Panc1 (cell line): ENCODE data around the gene NKRF. TPM values are rescaled to one million over a fixed set of nuclear protein-coding genes. Genes with fewer than 3 reads are reported as not detected.

ENCODE experiments used
- ATAC-seq: fragments of 200-7000 bp; cut with Tn5 transposase; 2 replicates; pipeline ENCODE4 v1.9.1; 2020; ENCODE audit warnings: mild to moderate bottlenecking, moderate library complexity
- BruUV-seq: library from RNA; stranded (reverse); fragments of 400-500 nt; replicated peaks from 2 replicates; lab custom pipeline; 2021; lab: Mats Ljungman, UMichigan
- CTCF ChIA-PET: fragments of 300-600 bp; sonication (Branson Sonifier 250); formaldehyde crosslinking; loops from one replicate; lab custom pipeline; 2022; ENCODE audit warnings: antibody characterized with exemption; lab: Charles Lee
- POLR2A ChIA-PET: fragments of 300-600 bp; sonication (Branson Sonifier 250); formaldehyde crosslinking; loops from one replicate; lab custom pipeline; 2022; ENCODE audit warnings: antibody characterized with exemption; lab: Charles Lee
- DNase-seq: peaks from one replicate; pipeline ENCODE4 v3.0.0-alpha.2; 2010; ENCODE audit warnings: low read depth, low spot score
- H3K27ac ChIP-seq: 2 replicates; pipeline ENCODE4 v1.5.1; 2011; ENCODE audit warnings: mild to moderate bottlenecking, low read length, inconsistent platforms
- H3K27me3 ChIP-seq: fragments of 200-500 bp; sonication (Bioruptor generic); 2 replicates; pipeline ENCODE4 v1.6.0; 2014; ENCODE audit warnings: low read length, inconsistent platforms; ENCODE audit not compliant: control insufficient read depth, insufficient read depth
- H3K36me3 ChIP-seq: fragments of 200-500 bp; sonication (Bioruptor generic); 2 replicates; pipeline ENCODE4 v1.5.1; 2014; ENCODE audit warnings: inconsistent platforms, mild to moderate bottlenecking, low read length, moderate library complexity; ENCODE audit not compliant: control insufficient read depth, insufficient read depth
- H3K4me1 ChIP-seq: 2 replicates; pipeline ENCODE4 v1.5.1; 2011; ENCODE audit warnings: inconsistent platforms, mild to moderate bottlenecking, low read length, moderate library complexity; ENCODE audit not compliant: control insufficient read depth, insufficient read depth
- H3K4me3 ChIP-seq, 2 experiments: 2 replicates each; pipeline ENCODE4 v1.5.1; 2011 to 2012; ENCODE audit warnings: low read depth in 2 of 2, low read length in 2 of 2, mild to moderate bottlenecking in 2 of 2, inconsistent platforms in 1 of 2, moderate library complexity in 1 of 2
- H3K9me3 ChIP-seq: fragments of 200-500 bp; sonication (Bioruptor generic); 2 replicates; pipeline ENCODE4 v1.5.1; 2014; ENCODE audit warnings: low read depth, mild to moderate bottlenecking, inconsistent platforms, low read length, moderate library complexity; ENCODE audit not compliant: control insufficient read depth, insufficient read depth
- CTCF ChIP-seq: fragments of 450-650 bp; IDR thresholded peaks from 2 replicates; pipeline ENCODE4 v1.5.1; 2017; ENCODE audit warnings: mild to moderate bottlenecking
- POLR2AphosphoS5 ChIP-seq: IDR thresholded peaks from 2 replicates; pipeline ENCODE4 v1.6.1; 2012; ENCODE audit warnings: mild to moderate bottlenecking, low read depth, low read length, moderate library complexity
- REST ChIP-seq, 2 experiments: IDR thresholded peaks; 2 replicates each; pipeline ENCODE4 v1.6.1; 2011 to 2012; ENCODE audit warnings: low read depth in 2 of 2, control low read depth in 1 of 2, low read length in 1 of 2, mild to moderate bottlenecking in 1 of 2, moderate library complexity in 1 of 2; ENCODE audit not compliant: insufficient read depth in 1 of 2
- SIN3A ChIP-seq: IDR thresholded peaks from 2 replicates; pipeline ENCODE4 v1.6.1; 2012; ENCODE audit warnings: low read depth, mild to moderate bottlenecking, low read length, moderate library complexity, borderline replicate concordance; ENCODE audit not compliant: insufficient read depth
- TCF7L2 ChIP-seq: IDR thresholded peaks from 2 replicates; pipeline ENCODE4 v1.6.1; 2011; ENCODE audit warnings: mild to moderate bottlenecking, low read depth, low read length, inconsistent platforms
- in situ Hi-C: cut with HindIII; loops from 2 replicates; pipeline ENCODE4 v1.10.0; 2016; ENCODE audit warnings: low sequenced_read_pairs, low pct_unique_long_range_greater_than_20kb
- intact Hi-C: fragments of 100-400 bp; cut with micrococcal nuclease; formaldehyde crosslinking; loops from one replicate; pipeline ENCODE4 v1.10.0; 2022; ENCODE audit not compliant: unreplicated experiment
- total RNA-seq: library from RNA; stranded (reverse); gene quantifications from one replicate; pipeline ENCODE4 v1.2.1, GENCODE V29; 2021; ENCODE audit not compliant: unreplicated experiment

The NKRF gene
- total RNA-seq, 1 experiment from 2014 or later, result 25.5 TPM

- ATAC-seq, result no peak
- BruUV-seq, result no TSS peak
Observed at GRCh38 chrX:119607018-119607389, 780 bp upstream of the NKRF start.

More at GRCh38 chrX:119607018-119607389, 780 bp upstream of the NKRF start:
- Histone ChIP-seq H3K9me3 (no peaks in the 10 kb centered on the region), H3K4me3 (peak overlapping the region; percentile 73 to 86), H3K27ac (peak overlapping the region; percentile 85), H3K36me3 (no peaks in the 10 kb centered on the region; the same call in none of the 2 replicates), H3K4me1 (peaks cover 4% of the 10 kb centered on the region), H3K27me3 (no peaks in the 10 kb centered on the region)
- DNase-seq, result no peak
- ChIA-PET POLR2A (no interaction called here), CTCF (no interaction called here)
- no peak for TF ChIP-seq SIN3A
- no peak for TF ChIP-seq POLR2AphosphoS5
- no peak for TF ChIP-seq CTCF
- no peak for TF ChIP-seq TCF7L2
- TF ChIP-seq REST (IDR thresholded peaks at IDR 0.05; ENCODE audit: insufficient read depth in 1 of 2, low read depth in 2 of 2, low read length in 1 of 2), result no peak
- intact Hi-C loops, result no loop called here
- in situ Hi-C loops, result no loop called here
